GM12878 (cell line): Measurements from ENCODE around the gene GAS6. TPM values are rescaled to one million over a fixed set of nuclear protein-coding genes. Genes with fewer than 3 reads are reported as not detected.

ENCODE experiments used
- ATAC-seq: fragments of 200-7000 bp; cut with Tn5 transposase; 3 replicates; pipeline ENCODE4 v1.9.1; 2020; ENCODE audit warnings: mild to moderate bottlenecking, moderate library complexity
- BruUV-seq: library from RNA; stranded (reverse); fragments of 400-500 nt; replicated peaks from 2 replicates; lab custom pipeline; 2021; lab: Mats Ljungman, UMichigan
- CTCF ChIA-PET: fragments of 300-600 bp; sonication (Branson Sonifier 250); formaldehyde crosslinking; extraction: SDS; loops from one replicate; lab custom pipeline; 2021; ENCODE audit warnings: inconsistent platforms; lab: Yijun Ruan, JAX
- POLR2A ChIA-PET: fragments of 350-600 bp; formaldehyde crosslinking; extraction: SDS; loops from one replicate; lab custom pipeline; 2021; ENCODE audit warnings: inconsistent platforms; lab: Charles Lee
- RAD21 ChIA-PET: fragments of 300-600 bp; sonication (Branson Sonifier 250); formaldehyde crosslinking; loops from one replicate; lab custom pipeline; 2023; ENCODE audit warnings: antibody characterized with exemption; ENCODE audit not compliant: unreplicated experiment; lab: Charles Lee
- SMC1A ChIA-PET: fragments of 300-600 bp; sonication (Branson Sonifier 250); formaldehyde crosslinking; loops from one replicate; lab custom pipeline; 2023; ENCODE audit not compliant: unreplicated experiment, uncharacterized antibody; lab: Charles Lee
- DNase-seq: peaks from one replicate; pipeline ENCODE4 v3.0.0-alpha.2; 2011; ENCODE audit warnings: low read depth, low spot score
- FAIRE-seq: peaks from 3 replicates; lab custom pipeline; 2011; peaks lifted over from hg19 to GRCh38; lab: Jason Lieb, UNC
- H2AFZ ChIP-seq: 2 replicates; pipeline ENCODE4 v1.6.0; 2011; ENCODE audit warnings: low read depth, low read length, control low read depth; ENCODE audit not compliant: control insufficient read depth
- H3K27ac ChIP-seq: 2 replicates; pipeline ENCODE4 v1.5.1; 2011; ENCODE audit warnings: control low read depth; ENCODE audit not compliant: control insufficient read depth, insufficient read depth
- H3K27me3 ChIP-seq, 2 experiments: replicated peaks in 1 of 2; 2 replicates each; pipeline versions ENCODE4 v1.6.0 to v1.6.1; 2011; ENCODE audit warnings: low read length in 1 of 2; ENCODE audit not compliant: control insufficient read depth in 2 of 2, insufficient read depth in 2 of 2
- H3K36me3 ChIP-seq, 2 experiments: 2 replicates each; pipeline ENCODE4 v1.5.1; 2011; ENCODE audit warnings: low read length in 1 of 2; ENCODE audit not compliant: control insufficient read depth in 2 of 2, insufficient read depth in 2 of 2
- H3K4me1 ChIP-seq: 2 replicates; pipeline ENCODE4 v1.6.1; 2011; ENCODE audit warnings: mild to moderate bottlenecking, low read length, moderate library complexity, mixed read lengths; ENCODE audit not compliant: control insufficient read depth, insufficient read depth
- H3K4me2 ChIP-seq: 2 replicates; pipeline ENCODE4 v1.6.0; 2011; ENCODE audit warnings: control low read depth; ENCODE audit not compliant: control insufficient read depth, insufficient read depth
- H3K4me3 ChIP-seq: fragments of 200-600 bp; sonication (generic); 2 replicates; pipeline ENCODE4 v1.5.1; 2016
- H3K79me2 ChIP-seq: 2 replicates; pipeline ENCODE4 v1.6.0; 2011; ENCODE audit warnings: low read length; ENCODE audit not compliant: control insufficient read depth, insufficient read depth
- H3K9ac ChIP-seq: 2 replicates; pipeline ENCODE4 v1.8.0; 2011; ENCODE audit warnings: low read length, control low read depth, mixed read lengths; ENCODE audit not compliant: control insufficient read depth, insufficient read depth
- H3K9me3 ChIP-seq: replicated peaks from 3 replicates; pipeline ENCODE4 v1.5.1; 2011; ENCODE audit warnings: mild to moderate bottlenecking, low read length; ENCODE audit not compliant: control insufficient read depth, insufficient read depth
- H4K20me1 ChIP-seq: 2 replicates; pipeline ENCODE4 v1.6.0; 2011; ENCODE audit not compliant: control insufficient read depth, insufficient read depth
- CBX3 ChIP-seq: fragments of 200-600 bp; sonication (generic); IDR thresholded peaks from 2 replicates; pipeline ENCODE4 v1.6.1; 2016; ENCODE audit warnings: low read depth, borderline replicate concordance
- CUX1 ChIP-seq: IDR thresholded peaks from 2 replicates; pipeline ENCODE4 v1.6.1; 2012; ENCODE audit warnings: improper control_type of control experiment, low read depth, low read length; ENCODE audit not compliant: insufficient replicate concordance
- NR2C2 ChIP-seq: IDR thresholded peaks from 2 replicates; pipeline ENCODE4 v1.6.1; 2011; ENCODE audit warnings: borderline replicate concordance, low read depth; ENCODE audit not compliant: control insufficient read depth, insufficient read length
- SIN3A ChIP-seq: IDR thresholded peaks from 2 replicates; pipeline ENCODE4 v1.6.1; 2012; ENCODE audit warnings: low read depth, low read length, improper control_type of control experiment
- SMAD5 ChIP-seq: IDR thresholded peaks from 2 replicates; pipeline ENCODE4 v1.6.1; 2016; ENCODE audit warnings: antibody characterized with exemption, low read depth
- WGBS: methylation state at CpG from one replicate; pipeline ENCODE4 v1.1.6; 2016; ENCODE audit warnings: low lambda C conversion rate; ENCODE audit not compliant: insufficient replicate concordance, insufficient coverage; ENCODE audit errors: missing lambda C conversion rate; 5-methylcytosine and 5-hydroxymethylcytosine counted together
- in situ Hi-C: fragments of 300-500 bp; cut with MboI; formaldehyde crosslinking; loops from 9 replicates; pipeline ENCODE4 v1.14.3; 2018; ENCODE audit warnings: mixed read lengths
- intact Hi-C: fragments of 100-400 bp; cut with micrococcal nuclease; formaldehyde crosslinking; loops from one replicate; pipeline ENCODE4 v1.14.2; 2022; ENCODE audit not compliant: unreplicated experiment
- polyA plus RNA-seq, 11 experiments: library from polyadenylated mRNA; depleted of rRNA in 4 of 11; unstranded in 6 of 11; stranded (reverse) in 5 of 11; fragments of >200 nt; fragmentation: Nextera tagmentation in 4 of 11; fragmentation: Illumina TruSeq in 1 of 11; extraction: Ambion mirVana in 4 of 11; extraction: Trizol in 1 of 11; gene quantifications; 1 replicate in 1 of 11; 2 replicates in 10 of 11; pipeline versions ENCODE4 v1.2.1 to v1.2.3, GENCODE V29; 2011 to 2016; ENCODE audit warnings: inconsistent platforms in 2 of 11, missing spikeins in 2 of 11, low read depth in 1 of 11
- total RNA-seq, 4 experiments: library from RNA; depleted of rRNA in 3 of 4; stranded (reverse); fragments of >200 nt in 3 of 4; fragmentation: Illumina TruSeq in 1 of 4; extraction: Trizol in 1 of 4; gene quantifications; 2 replicates each; pipeline versions ENCODE4 v1.2.1 to v1.2.3, GENCODE V29; 2013 to 2021

The GAS6 gene
- total and polyA plus RNA-seq, 10 of the 15 experiments (the other 5 are each of a cell fraction or from before 2014, with no cell fraction given), result 0.03 to 0.59 (median 0.10) TPM; not detected in 2

GRCh38 chr13:113820813-113821651, 42.8 kb downstream of the GAS6 start:
- no peaks in the 10 kb centered on the region for H3K36me3 ChIP-seq
- H3K9me3 ChIP-seq, result no peaks in the 10 kb centered on the region
- H3K79me2 ChIP-seq, result no peaks in the 10 kb centered on the region; the same call in 1 of the 2 replicates
- no peak overlapping the region for H3K4me3 ChIP-seq
- DNase-seq (no peak), FAIRE-seq (no peak), ATAC-seq (no peak)
- H3K4me1 ChIP-seq, result no peaks in the 10 kb centered on the region
- H3K27ac ChIP-seq, result no peak overlapping the region
- intact Hi-C loops (no loop called here), in situ Hi-C loops (no loop called here)
- BruUV-seq, result no TSS peak
- WGBS, result 88% methylated on average over 53 of the region's 54 CpGs
- no peak overlapping the region for H3K4me2 ChIP-seq
- no peak overlapping the region for H3K9ac ChIP-seq
- ChIA-PET RAD21 (no interaction called here), CTCF (interaction anchor here (0.6 kb wide), 1 partner anchor 307 kb away, joined by 4 read pairs; no protein-coding TSS in a partner anchor), POLR2A (no interaction called here), SMC1A (no interaction called here)
- H4K20me1 ChIP-seq, result no peaks in the 10 kb centered on the region
- TF ChIP-seq SIN3A, result no peak
- no peak overlapping the region for H2AFZ ChIP-seq
- no peaks in the 10 kb centered on the region for H3K27me3 ChIP-seq

GRCh38 chr13:113819731-113820715, 43.9 kb downstream of the GAS6 start:
- RAD21 ChIA-PET, result no interaction called here
- no peaks in the 10 kb centered on the region for H4K20me1 ChIP-seq
- intact Hi-C loops, result loop anchor here (10.0 kb wide), 1 partner anchor 325 kb away; no protein-coding TSS in a partner anchor
- TF ChIP-seq CUX1, result no peak
- no peak for TF ChIP-seq CBX3
- TF ChIP-seq SMAD5, result no peak
- TF ChIP-seq NR2C2, result no peak

More at GRCh38 chr13:113819731-113820715, 43.9 kb downstream of the GAS6 start:
- Histone ChIP-seq H2AFZ (no peak overlapping the region), H3K4me2 (no peak overlapping the region), H3K4me3 (no peak overlapping the region), H3K9ac (no peak overlapping the region), H3K9me3 (no peaks in the 10 kb centered on the region), H3K4me1 (no peaks in the 10 kb centered on the region), H3K27me3 (no peaks in the 10 kb centered on the region), H3K36me3 (no peaks in the 10 kb centered on the region), H3K79me2 (no peaks in the 10 kb centered on the region; the same call in 1 of the 2 replicates), H3K27ac (no peak overlapping the region)
- ChIA-PET CTCF (no interaction called here), POLR2A (no interaction called here), SMC1A (no interaction called here)
- FAIRE-seq (no peak), DNase-seq (no peak), ATAC-seq (no peak)
- WGBS, result 91% methylated on average over 52 of the region's 52 CpGs
- in situ Hi-C loops, result no loop called here
- no TSS peak for BruUV-seq
